HEK293 (cell line): ENCODE data around the gene DMRTA2.

Source experiments
- CTCF ChIA-PET: fragments of 350-600 bp; formaldehyde crosslinking; extraction: SDS; loops from one replicate; lab custom pipeline; 2021; ENCODE audit warnings: antibody characterized with exemption; lab: Yijun Ruan, JAX
- POLR2A ChIA-PET: fragments of 300-600 bp; formaldehyde crosslinking; extraction: SDS; loops from one replicate; lab custom pipeline; 2020; ENCODE audit warnings: antibody characterized with exemption, inconsistent platforms; lab: Yijun Ruan, JAX
- H3K27ac ChIP-seq: fragments of 200-500 bp; sonication (Bioruptor generic); 2 replicates; pipeline ENCODE4 v1.5.1; 2014; ENCODE audit warnings: low read depth, low read length, control low read depth, inconsistent platforms; ENCODE audit errors: extremely low read depth
- H3K36me3 ChIP-seq, 2 experiments: fragments of 200-500 bp in 1 of 2; sonication (Bioruptor generic) in 1 of 2; 1 replicate in 1 of 2; 2 replicates in 1 of 2; pipeline ENCODE4 v1.5.1; 2014 to 2017; ENCODE audit warnings: inconsistent platforms in 2 of 2, low read length in 2 of 2; ENCODE audit not compliant: control insufficient read depth in 2 of 2, insufficient read depth in 1 of 2
- H3K4me1 ChIP-seq: fragments of 200-500 bp; sonication (Bioruptor generic); 2 replicates; pipeline ENCODE4 v1.5.1; 2014; ENCODE audit warnings: mild to moderate bottlenecking, low read length, inconsistent platforms; ENCODE audit not compliant: control insufficient read depth, insufficient read depth
- H3K4me3 ChIP-seq: 2 replicates; pipeline ENCODE4 v1.5.1; 2011; ENCODE audit warnings: low read depth, mild to moderate bottlenecking, control low read depth, low read length, moderate library complexity
- H3K9me3 ChIP-seq: fragments of 200-500 bp; sonication (Bioruptor generic); 2 replicates; pipeline ENCODE4 v1.5.1; 2014; ENCODE audit warnings: low read depth, low read length, inconsistent platforms; ENCODE audit not compliant: control insufficient read depth, insufficient read depth
- GLIS2 ChIP-seq: fragments of 450-650 bp; formaldehyde crosslinking; IDR thresholded peaks from 2 replicates; pipeline ENCODE4 v1.5.1; 2016; ENCODE audit warnings: missing biosample characterization, missing genetic modification characterization
- ZBTB21 ChIP-seq: fragments of 450-650 bp; formaldehyde crosslinking; IDR thresholded peaks from 2 replicates; pipeline ENCODE4 v1.5.1; 2017; ENCODE audit warnings: missing biosample characterization, missing genetic modification characterization
- ZEB2 ChIP-seq: fragments of 450-650 bp; formaldehyde crosslinking; IDR thresholded peaks from 2 replicates; pipeline ENCODE4 v1.5.1; 2016; ENCODE audit warnings: missing biosample characterization, missing genetic modification characterization
- ZNF114 ChIP-seq: fragments of 450-650 bp; formaldehyde crosslinking; IDR thresholded peaks from 2 replicates; pipeline ENCODE4 v1.5.0; 2017; ENCODE audit warnings: missing biosample characterization, missing genetic modification characterization
- ZNF248 ChIP-seq: fragments of 450-650 bp; formaldehyde crosslinking; IDR thresholded peaks from 2 replicates; pipeline ENCODE4 v1.5.1; 2017; ENCODE audit warnings: missing biosample characterization, missing genetic modification characterization
- ZNF350 ChIP-seq: fragments of 450-650 bp; formaldehyde crosslinking; IDR thresholded peaks from 2 replicates; pipeline ENCODE4 v1.5.0; 2017; ENCODE audit warnings: missing biosample characterization, mild to moderate bottlenecking, missing genetic modification characterization
- ZNF776 ChIP-seq: fragments of 450-650 bp; formaldehyde crosslinking; IDR thresholded peaks from 2 replicates; pipeline ENCODE4 v1.5.0; 2017; ENCODE audit warnings: missing biosample characterization, missing genetic modification characterization, borderline replicate concordance
- ZNF777 ChIP-seq: fragments of 450-650 bp; formaldehyde crosslinking; IDR thresholded peaks from 2 replicates; pipeline ENCODE4 v1.5.1; 2017; ENCODE audit warnings: missing biosample characterization, missing genetic modification characterization, borderline replicate concordance
- TF ChIP-seq, protein P1 (sequence below): fragments of 450-650 bp; formaldehyde crosslinking; IDR thresholded peaks from 2 replicates; pipeline ENCODE4 v1.5.1; 2016; ENCODE audit warnings: missing biosample characterization, missing genetic modification characterization, borderline replicate concordance
- TF ChIP-seq, protein P2 (sequence below): fragments of 450-650 bp; formaldehyde crosslinking; IDR thresholded peaks from 2 replicates; pipeline ENCODE4 v1.5.1; 2016; ENCODE audit warnings: missing biosample characterization, missing genetic modification characterization
- TF ChIP-seq, protein P3 (sequence below): fragments of 450-650 bp; formaldehyde crosslinking; IDR thresholded peaks from 2 replicates; pipeline ENCODE4 v1.5.1; 2016; ENCODE audit warnings: missing biosample characterization, missing genetic modification characterization
- TF ChIP-seq, protein P4 (sequence below): fragments of 450-650 bp; formaldehyde crosslinking; IDR thresholded peaks from 2 replicates; pipeline ENCODE4 v1.5.1; 2016; ENCODE audit warnings: missing biosample characterization, missing genetic modification characterization
- TF ChIP-seq, protein P5 (sequence below): fragments of 450-650 bp; formaldehyde crosslinking; IDR thresholded peaks from 2 replicates; pipeline ENCODE4 v1.5.1; 2017; ENCODE audit warnings: missing biosample characterization, missing genetic modification characterization
- TF ChIP-seq, protein P6 (sequence below): fragments of 450-650 bp; formaldehyde crosslinking; IDR thresholded peaks from 2 replicates; pipeline ENCODE4 v1.5.1; 2016; ENCODE audit warnings: missing biosample characterization, missing genetic modification characterization
- TF ChIP-seq, protein P7 (sequence below): fragments of 450-650 bp; formaldehyde crosslinking; IDR thresholded peaks from 2 replicates; pipeline ENCODE4 v1.5.1; 2016; ENCODE audit warnings: missing biosample characterization, missing genetic modification characterization

DMRTA2 gene

DNA sequence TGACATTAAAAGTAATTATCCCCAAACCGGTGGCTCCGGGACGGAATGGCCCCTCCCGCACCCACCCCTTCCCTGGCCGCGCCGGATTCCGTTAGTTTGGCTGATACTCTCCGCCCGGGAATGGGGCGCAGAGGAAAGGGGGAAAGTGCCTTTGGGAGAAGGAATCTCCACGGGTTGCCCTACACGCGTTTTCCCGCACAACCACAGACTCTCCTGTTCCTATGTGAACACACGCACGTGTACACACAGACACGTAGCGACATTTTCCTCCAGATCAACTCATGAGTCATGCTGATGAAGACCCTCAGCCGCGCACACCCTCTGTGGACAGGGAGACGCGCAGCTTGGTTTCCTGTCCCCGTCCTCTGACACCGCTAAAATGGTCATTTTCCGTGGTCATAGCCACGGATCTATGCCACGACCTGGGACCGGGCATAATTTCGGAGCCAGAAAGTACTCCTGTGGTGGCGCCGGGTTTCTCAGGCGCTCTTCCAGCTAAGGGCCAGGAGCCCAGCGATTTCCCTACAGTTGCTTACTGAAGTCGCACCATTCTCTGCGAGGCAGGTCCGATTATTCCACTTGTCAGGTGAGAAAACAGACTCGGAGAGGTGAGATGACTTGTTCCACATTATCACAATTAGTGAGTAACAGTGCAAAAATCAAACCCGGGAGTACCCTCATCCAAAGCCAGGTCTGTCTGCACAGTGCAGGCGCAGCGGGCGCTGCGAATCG, 4.0 kb upstream of the DMRTA2 start (continued):
- TF ChIP-seq, protein P1, sequence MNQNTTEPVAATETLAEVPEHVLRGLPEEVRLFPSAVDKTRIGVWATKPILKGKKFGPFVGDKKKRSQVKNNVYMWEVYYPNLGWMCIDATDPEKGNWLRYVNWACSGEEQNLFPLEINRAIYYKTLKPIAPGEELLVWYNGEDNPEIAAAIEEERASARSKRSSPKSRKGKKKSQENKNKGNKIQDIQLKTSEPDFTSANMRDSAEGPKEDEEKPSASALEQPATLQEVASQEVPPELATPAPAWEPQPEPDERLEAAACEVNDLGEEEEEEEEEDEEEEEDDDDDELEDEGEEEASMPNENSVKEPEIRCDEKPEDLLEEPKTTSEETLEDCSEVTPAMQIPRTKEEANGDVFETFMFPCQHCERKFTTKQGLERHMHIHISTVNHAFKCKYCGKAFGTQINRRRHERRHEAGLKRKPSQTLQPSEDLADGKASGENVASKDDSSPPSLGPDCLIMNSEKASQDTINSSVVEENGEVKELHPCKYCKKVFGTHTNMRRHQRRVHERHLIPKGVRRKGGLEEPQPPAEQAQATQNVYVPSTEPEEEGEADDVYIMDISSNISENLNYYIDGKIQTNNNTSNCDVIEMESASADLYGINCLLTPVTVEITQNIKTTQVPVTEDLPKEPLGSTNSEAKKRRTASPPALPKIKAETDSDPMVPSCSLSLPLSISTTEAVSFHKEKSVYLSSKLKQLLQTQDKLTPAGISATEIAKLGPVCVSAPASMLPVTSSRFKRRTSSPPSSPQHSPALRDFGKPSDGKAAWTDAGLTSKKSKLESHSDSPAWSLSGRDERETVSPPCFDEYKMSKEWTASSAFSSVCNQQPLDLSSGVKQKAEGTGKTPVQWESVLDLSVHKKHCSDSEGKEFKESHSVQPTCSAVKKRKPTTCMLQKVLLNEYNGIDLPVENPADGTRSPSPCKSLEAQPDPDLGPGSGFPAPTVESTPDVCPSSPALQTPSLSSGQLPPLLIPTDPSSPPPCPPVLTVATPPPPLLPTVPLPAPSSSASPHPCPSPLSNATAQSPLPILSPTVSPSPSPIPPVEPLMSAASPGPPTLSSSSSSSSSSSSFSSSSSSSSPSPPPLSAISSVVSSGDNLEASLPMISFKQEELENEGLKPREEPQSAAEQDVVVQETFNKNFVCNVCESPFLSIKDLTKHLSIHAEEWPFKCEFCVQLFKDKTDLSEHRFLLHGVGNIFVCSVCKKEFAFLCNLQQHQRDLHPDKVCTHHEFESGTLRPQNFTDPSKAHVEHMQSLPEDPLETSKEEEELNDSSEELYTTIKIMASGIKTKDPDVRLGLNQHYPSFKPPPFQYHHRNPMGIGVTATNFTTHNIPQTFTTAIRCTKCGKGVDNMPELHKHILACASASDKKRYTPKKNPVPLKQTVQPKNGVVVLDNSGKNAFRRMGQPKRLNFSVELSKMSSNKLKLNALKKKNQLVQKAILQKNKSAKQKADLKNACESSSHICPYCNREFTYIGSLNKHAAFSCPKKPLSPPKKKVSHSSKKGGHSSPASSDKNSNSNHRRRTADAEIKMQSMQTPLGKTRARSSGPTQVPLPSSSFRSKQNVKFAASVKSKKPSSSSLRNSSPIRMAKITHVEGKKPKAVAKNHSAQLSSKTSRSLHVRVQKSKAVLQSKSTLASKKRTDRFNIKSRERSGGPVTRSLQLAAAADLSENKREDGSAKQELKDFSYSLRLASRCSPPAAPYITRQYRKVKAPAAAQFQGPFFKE: no peak
- TF ChIP-seq, protein P2, sequence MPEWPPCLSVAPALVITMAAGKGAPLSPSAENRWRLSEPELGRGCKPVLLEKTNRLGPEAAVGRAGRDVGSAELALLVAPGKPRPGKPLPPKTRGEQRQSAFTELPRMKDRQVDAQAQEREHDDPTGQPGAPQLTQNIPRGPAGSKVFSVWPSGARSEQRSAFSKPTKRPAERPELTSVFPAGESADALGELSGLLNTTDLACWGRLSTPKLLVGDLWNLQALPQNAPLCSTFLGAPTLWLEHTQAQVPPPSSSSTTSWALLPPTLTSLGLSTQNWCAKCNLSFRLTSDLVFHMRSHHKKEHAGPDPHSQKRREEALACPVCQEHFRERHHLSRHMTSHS: no peak
- TF ChIP-seq ZNF777 (tag by site-specific recombination): no peak
- TF ChIP-seq, protein P3, sequence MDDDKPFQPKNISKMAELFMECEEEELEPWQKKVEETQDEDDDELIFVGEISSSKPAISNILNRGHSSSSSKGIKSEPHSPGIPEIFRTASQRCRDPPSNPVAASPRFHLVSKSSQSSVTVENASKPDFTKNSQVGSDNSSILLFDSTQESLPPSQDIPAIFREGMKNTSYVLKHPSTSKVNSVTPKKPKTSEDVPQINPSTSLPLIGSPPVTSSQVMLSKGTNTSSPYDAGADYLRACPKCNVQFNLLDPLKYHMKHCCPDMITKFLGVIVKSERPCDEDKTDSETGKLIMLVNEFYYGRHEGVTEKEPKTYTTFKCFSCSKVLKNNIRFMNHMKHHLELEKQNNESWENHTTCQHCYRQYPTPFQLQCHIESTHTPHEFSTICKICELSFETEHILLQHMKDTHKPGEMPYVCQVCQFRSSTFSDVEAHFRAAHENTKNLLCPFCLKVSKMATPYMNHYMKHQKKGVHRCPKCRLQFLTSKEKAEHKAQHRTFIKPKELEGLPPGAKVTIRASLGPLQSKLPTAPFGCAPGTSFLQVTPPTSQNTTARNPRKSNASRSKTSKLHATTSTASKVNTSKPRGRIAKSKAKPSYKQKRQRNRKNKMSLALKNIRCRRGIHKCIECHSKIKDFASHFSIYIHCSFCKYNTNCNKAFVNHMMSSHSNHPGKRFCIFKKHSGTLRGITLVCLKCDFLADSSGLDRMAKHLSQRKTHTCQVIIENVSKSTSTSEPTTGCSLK: no peak
- TF ChIP-seq ZBTB21 (tag by site-specific recombination): no peak
- TF ChIP-seq, protein P4, sequence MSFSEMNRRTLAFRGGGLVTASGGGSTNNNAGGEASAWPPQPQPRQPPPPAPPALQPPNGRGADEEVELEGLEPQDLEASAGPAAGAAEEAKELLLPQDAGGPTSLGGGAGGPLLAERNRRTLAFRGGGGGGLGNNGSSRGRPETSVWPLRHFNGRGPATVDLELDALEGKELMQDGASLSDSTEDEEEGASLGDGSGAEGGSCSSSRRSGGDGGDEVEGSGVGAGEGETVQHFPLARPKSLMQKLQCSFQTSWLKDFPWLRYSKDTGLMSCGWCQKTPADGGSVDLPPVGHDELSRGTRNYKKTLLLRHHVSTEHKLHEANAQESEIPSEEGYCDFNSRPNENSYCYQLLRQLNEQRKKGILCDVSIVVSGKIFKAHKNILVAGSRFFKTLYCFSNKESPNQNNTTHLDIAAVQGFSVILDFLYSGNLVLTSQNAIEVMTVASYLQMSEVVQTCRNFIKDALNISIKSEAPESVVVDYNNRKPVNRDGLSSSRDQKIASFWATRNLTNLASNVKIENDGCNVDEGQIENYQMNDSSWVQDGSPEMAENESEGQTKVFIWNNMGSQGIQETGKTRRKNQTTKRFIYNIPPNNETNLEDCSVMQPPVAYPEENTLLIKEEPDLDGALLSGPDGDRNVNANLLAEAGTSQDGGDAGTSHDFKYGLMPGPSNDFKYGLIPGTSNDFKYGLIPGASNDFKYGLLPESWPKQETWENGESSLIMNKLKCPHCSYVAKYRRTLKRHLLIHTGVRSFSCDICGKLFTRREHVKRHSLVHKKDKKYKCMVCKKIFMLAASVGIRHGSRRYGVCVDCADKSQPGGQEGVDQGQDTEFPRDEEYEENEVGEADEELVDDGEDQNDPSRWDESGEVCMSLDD (tag by site-specific recombination): no peak

DNA sequence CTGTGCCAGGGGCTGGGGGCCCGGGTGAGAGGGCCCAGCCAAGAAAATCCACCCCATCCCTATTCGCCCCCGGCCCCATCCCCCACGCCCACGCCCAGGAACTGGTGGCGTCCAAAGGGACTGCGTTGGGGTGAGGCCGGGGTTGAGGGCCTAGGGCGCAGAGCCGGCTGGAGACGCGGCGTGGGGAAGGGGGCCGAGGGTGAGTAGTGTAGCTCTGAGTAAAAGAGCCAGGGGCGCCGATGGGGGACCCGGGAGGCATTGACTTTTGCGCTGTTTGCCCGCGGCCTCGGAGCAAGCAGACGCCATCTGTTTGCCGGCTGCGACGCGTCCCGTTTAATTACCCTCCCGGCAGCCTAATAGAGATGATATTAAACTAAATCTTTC, 3.5 kb upstream of the DMRTA2 start:
- ChIA-PET POLR2A (no interaction called here), CTCF (no interaction called here)
- H3K4me3 ChIP-seq: no peak overlapping the region
- peaks cover 0 to 1% of the 10 kb centered on the region in 2 experiments; a peak in 1 of 3 replicates for H3K36me3 ChIP-seq
- no peak overlapping the region for H3K27ac ChIP-seq
- no peaks in the 10 kb centered on the region for H3K4me1 ChIP-seq
- no peaks in the 10 kb centered on the region for H3K9me3 ChIP-seq
- no peak for TF ChIP-seq ZNF114
- no peak for TF ChIP-seq ZEB2 (tag by site-specific recombination)
- TF ChIP-seq ZNF776 (tag by site-specific recombination): no peak
- TF ChIP-seq, protein P5, sequence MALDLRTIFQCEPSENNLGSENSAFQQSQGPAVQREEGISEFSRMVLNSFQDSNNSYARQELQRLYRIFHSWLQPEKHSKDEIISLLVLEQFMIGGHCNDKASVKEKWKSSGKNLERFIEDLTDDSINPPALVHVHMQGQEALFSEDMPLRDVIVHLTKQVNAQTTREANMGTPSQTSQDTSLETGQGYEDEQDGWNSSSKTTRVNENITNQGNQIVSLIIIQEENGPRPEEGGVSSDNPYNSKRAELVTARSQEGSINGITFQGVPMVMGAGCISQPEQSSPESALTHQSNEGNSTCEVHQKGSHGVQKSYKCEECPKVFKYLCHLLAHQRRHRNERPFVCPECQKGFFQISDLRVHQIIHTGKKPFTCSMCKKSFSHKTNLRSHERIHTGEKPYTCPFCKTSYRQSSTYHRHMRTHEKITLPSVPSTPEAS (tag by site-specific recombination): no peak
- TF ChIP-seq ZNF350: no peak
- TF ChIP-seq, protein P6, sequence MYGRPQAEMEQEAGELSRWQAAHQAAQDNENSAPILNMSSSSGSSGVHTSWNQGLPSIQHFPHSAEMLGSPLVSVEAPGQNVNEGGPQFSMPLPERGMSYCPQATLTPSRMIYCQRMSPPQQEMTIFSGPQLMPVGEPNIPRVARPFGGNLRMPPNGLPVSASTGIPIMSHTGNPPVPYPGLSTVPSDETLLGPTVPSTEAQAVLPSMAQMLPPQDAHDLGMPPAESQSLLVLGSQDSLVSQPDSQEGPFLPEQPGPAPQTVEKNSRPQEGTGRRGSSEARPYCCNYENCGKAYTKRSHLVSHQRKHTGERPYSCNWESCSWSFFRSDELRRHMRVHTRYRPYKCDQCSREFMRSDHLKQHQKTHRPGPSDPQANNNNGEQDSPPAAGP (tag by site-specific recombination): no peak
- no peak for TF ChIP-seq ZNF248 (tag by site-specific recombination)
- TF ChIP-seq, protein P7, sequence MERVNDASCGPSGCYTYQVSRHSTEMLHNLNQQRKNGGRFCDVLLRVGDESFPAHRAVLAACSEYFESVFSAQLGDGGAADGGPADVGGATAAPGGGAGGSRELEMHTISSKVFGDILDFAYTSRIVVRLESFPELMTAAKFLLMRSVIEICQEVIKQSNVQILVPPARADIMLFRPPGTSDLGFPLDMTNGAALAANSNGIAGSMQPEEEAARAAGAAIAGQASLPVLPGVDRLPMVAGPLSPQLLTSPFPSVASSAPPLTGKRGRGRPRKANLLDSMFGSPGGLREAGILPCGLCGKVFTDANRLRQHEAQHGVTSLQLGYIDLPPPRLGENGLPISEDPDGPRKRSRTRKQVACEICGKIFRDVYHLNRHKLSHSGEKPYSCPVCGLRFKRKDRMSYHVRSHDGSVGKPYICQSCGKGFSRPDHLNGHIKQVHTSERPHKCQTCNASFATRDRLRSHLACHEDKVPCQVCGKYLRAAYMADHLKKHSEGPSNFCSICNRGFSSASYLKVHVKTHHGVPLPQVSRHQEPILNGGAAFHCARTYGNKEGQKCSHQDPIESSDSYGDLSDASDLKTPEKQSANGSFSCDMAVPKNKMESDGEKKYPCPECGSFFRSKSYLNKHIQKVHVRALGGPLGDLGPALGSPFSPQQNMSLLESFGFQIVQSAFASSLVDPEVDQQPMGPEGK (tag by site-specific recombination): no peak
- TF ChIP-seq GLIS2 (tag by site-specific recombination): no peak
